ENCODE measurements around the gene ARMC7. TPM values are rescaled to one million over a fixed set of nuclear protein-coding genes. Genes with fewer than 3 reads are reported as not detected.

The ARMC7 gene
- total and polyA plus RNA-seq, 10 donors = 7.8 to 19.2 (median 14.4) TPM

GRCh38 chr17:75061618-75062017 lies 48.2 kb upstream of the ARMC7 start:
- DNase-seq = no peak
- intact Hi-C loops (cut with DNase I; ENCODE audit: low total_unique reads) = no loop called here

GRCh38 chr17:75063201-75063600 lies 46.6 kb upstream of the ARMC7 start:
- peaks cover 0 to 35% (median 12%) of the 10 kb centered on the region in 6 donors for H3K4me1 ChIP-seq
- no peaks in the 10 kb centered on the region for H3K27me3 ChIP-seq (replicated peaks in 1 of 7)
- no peak for TF ChIP-seq POLR2A (IDR thresholded peaks at IDR 0.05)
- TF ChIP-seq, protein P1, sequence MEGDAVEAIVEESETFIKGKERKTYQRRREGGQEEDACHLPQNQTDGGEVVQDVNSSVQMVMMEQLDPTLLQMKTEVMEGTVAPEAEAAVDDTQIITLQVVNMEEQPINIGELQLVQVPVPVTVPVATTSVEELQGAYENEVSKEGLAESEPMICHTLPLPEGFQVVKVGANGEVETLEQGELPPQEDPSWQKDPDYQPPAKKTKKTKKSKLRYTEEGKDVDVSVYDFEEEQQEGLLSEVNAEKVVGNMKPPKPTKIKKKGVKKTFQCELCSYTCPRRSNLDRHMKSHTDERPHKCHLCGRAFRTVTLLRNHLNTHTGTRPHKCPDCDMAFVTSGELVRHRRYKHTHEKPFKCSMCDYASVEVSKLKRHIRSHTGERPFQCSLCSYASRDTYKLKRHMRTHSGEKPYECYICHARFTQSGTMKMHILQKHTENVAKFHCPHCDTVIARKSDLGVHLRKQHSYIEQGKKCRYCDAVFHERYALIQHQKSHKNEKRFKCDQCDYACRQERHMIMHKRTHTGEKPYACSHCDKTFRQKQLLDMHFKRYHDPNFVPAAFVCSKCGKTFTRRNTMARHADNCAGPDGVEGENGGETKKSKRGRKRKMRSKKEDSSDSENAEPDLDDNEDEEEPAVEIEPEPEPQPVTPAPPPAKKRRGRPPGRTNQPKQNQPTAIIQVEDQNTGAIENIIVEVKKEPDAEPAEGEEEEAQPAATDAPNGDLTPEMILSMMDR (IDR thresholded peaks at IDR 0.05 in 8 of 11, conservative IDR thresholded peaks at IDR 0.05 in 3 of 11) = no peak
- TF ChIP-seq POLR2AphosphoS5 (IDR thresholded peaks at IDR 0.05) = no peak
- intact Hi-C loops (cut with DNase I; ENCODE audit: low total_unique reads) = no loop called here
- no peak overlapping the region for H3K27ac ChIP-seq
- peaks cover 0 to 71% (median 48%) of the 10 kb centered on the region in 6 donors for H3K36me3 ChIP-seq
- WGBS, 5 donors = 93 to 96% (median 94%) methylated on average over 12 to 13 of the region's 13 CpGs
- H3K4me3 ChIP-seq = no peak overlapping the region
- no peaks in the 10 kb centered on the region for H3K9me3 ChIP-seq
- DNase-seq = no peak

More at GRCh38 chr17:75061618-75062017, 48.2 kb upstream of the ARMC7 start:
- peaks cover 0 to 87% (median 54%) of the 10 kb centered on the region in 6 donors for H3K36me3 ChIP-seq
- TF ChIP-seq POLR2A (IDR thresholded peaks at IDR 0.05) (no peak), POLR2AphosphoS5 (IDR thresholded peaks at IDR 0.05) (no peak)
- TF ChIP-seq, protein P1 (IDR thresholded peaks at IDR 0.05 in 8 of 11, conservative IDR thresholded peaks at IDR 0.05 in 3 of 11) = no peak
- H3K9me3 ChIP-seq = no peaks in the 10 kb centered on the region
- H3K4me3 ChIP-seq = no peak overlapping the region
- H3K27me3 ChIP-seq (replicated peaks in 1 of 7) = no peaks in the 10 kb centered on the region
- H3K27ac ChIP-seq = no peak overlapping the region
- H3K4me1 ChIP-seq = peaks cover 0 to 29% (median 12%) of the 10 kb centered on the region in 6 donors
- WGBS, 5 donors = 90 to 97% (median 94%) methylated on average over 7 to 8 of the region's 8 CpGs

DNA sequence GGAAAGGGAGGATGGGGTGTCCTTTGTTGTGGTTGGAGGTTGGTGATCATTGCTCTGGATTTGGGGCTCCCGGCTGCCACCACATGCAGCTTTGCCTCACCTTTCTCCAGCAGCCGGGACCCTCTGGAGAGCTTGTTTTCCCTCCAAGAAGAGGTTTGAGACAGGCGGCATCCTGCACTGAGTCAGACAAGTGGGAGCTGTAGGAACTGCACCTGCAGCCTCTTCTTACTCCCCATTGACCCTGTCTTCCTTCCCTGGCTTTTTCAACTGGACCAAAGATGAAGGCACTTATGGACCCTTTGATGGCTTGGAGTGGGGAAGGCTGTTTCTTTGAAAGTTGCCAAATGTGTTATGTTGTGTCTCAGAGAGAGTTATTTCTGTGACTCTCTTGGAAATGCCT lies 46.1 kb upstream of the ARMC7 start:
- H3K4me3 ChIP-seq = no peak overlapping the region
- TF ChIP-seq, protein P1 (IDR thresholded peaks at IDR 0.05 in 8 of 11, conservative IDR thresholded peaks at IDR 0.05 in 3 of 11) = no peak
- TF ChIP-seq POLR2A (IDR thresholded peaks at IDR 0.05) (no peak), POLR2AphosphoS5 (IDR thresholded peaks at IDR 0.05) (no peak)
- peaks cover 0 to 68% (median 47%) of the 10 kb centered on the region in 6 donors for H3K36me3 ChIP-seq
- no peaks in the 10 kb centered on the region for H3K27me3 ChIP-seq (replicated peaks in 1 of 7)
- 81 to 95% (median 90%) methylated on average over 3 of the region's 3 CpGs for WGBS, 5 donors
- H3K4me1 ChIP-seq = peaks cover 0 to 35% (median 12%) of the 10 kb centered on the region in 6 donors
- no peaks in the 10 kb centered on the region for H3K9me3 ChIP-seq
- no peak overlapping the region for H3K27ac ChIP-seq
- intact Hi-C loops (cut with DNase I; ENCODE audit: low total_unique reads) = no loop called here
- no peak for DNase-seq

DNA sequence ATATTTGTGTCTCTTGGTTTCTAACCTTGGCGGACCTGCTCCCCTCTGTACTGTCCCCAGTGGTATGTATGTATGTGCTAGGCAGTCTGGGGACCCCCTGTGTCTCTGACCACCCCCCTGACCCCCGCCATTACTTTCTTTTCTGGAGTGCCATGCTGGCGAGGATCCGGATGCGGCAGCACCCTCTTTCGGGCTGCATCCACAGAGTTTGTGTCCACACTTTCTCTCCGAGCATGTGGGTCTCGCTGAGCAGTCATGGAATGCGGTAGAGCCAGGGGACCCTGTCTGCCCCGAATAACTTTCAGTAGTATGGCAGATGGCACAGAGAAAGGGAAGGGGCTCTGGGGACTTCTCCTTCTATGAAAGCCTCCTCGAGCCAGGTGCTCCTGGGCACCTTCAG lies 45.7 kb upstream of the ARMC7 start:
- Histone ChIP-seq H3K27me3 (replicated peaks in 1 of 7) (no peaks in the 10 kb centered on the region), H3K9me3 (no peaks in the 10 kb centered on the region), H3K27ac (no peak overlapping the region), H3K36me3 (peaks cover 0 to 67% (median 47%) of the 10 kb centered on the region in 6 donors), H3K4me3 (no peak overlapping the region), H3K4me1 (peaks cover 0 to 35% (median 12%) of the 10 kb centered on the region in 6 donors)
- DNase-seq = no peak
- WGBS, 5 donors = 92 to 99% (median 97%) methylated on average over 11 of the region's 11 CpGs
- TF ChIP-seq POLR2A (IDR thresholded peaks at IDR 0.05) (no peak), POLR2AphosphoS5 (IDR thresholded peaks at IDR 0.05) (no peak)
- TF ChIP-seq, protein P1 (IDR thresholded peaks at IDR 0.05 in 8 of 11, conservative IDR thresholded peaks at IDR 0.05 in 3 of 11) = no peak
- intact Hi-C loops (cut with DNase I; ENCODE audit: low total_unique reads) = no loop called here

All from spleen (tissue), 11 donors.